H1 (cell line): Measurements from ENCODE around the gene CEP85L. TPM values are rescaled to one million over a fixed set of nuclear protein-coding genes. Genes with fewer than 3 reads are reported as not detected.

Experiments used
- CTCF ChIA-PET: fragments of 300-600 bp; sonication (Branson Sonifier 250); formaldehyde crosslinking; loops from one replicate; lab custom pipeline; 2021; ENCODE audit not compliant: partially characterized antibody; lab: Charles Lee
- POLR2A ChIA-PET: fragments of 300-600 bp; sonication (Branson Sonifier 250); formaldehyde crosslinking; loops from one replicate; lab custom pipeline; 2021; ENCODE audit warnings: inconsistent platforms; ENCODE audit not compliant: partially characterized antibody; lab: Charles Lee
- DNase-seq, 2 experiments: peaks; one replicate each; pipeline versions ENCODE4 v3.0.0 to v3.0.0-alpha.2; 2010 to 2022; ENCODE audit warnings: low spot score in 2 of 2, low read depth in 1 of 2, mixed read lengths in 1 of 2
- FAIRE-seq: peaks from 2 replicates; lab custom pipeline; 2011; peaks lifted over from hg19 to GRCh38; lab: Jason Lieb, UNC
- H2AFZ ChIP-seq: 2 replicates; pipeline ENCODE4 v1.8.1; 2012; ENCODE audit warnings: low read length, inconsistent platforms
- H2AK5ac ChIP-seq: 2 replicates; pipeline ENCODE4 v1.6.1; 2013; ENCODE audit warnings: low read depth, low read length
- H2BK120ac ChIP-seq: replicated peaks from 2 replicates; pipeline ENCODE3; 2013; ENCODE audit warnings: low read depth, low read length, inconsistent platforms
- H2BK12ac ChIP-seq: 2 replicates; pipeline ENCODE4 v1.6.1; 2013; ENCODE audit warnings: low read depth, low read length
- H2BK15ac ChIP-seq: 2 replicates; pipeline ENCODE4 v1.6.1; 2013; ENCODE audit warnings: low read length
- H2BK20ac ChIP-seq: 2 replicates; pipeline ENCODE4 v1.6.1; 2013; ENCODE audit warnings: low read length
- H2BK5ac ChIP-seq: 2 replicates; pipeline ENCODE4 v1.6.1; 2013; ENCODE audit warnings: low read depth, low read length
- H3K14ac ChIP-seq: 2 replicates; pipeline ENCODE4 v1.6.1; 2013; ENCODE audit warnings: inconsistent platforms; ENCODE audit not compliant: insufficient read length
- H3K18ac ChIP-seq: 2 replicates; pipeline ENCODE4 v1.6.1; 2013; ENCODE audit warnings: low read length; ENCODE audit errors: extremely low read depth
- H3K23ac ChIP-seq: 2 replicates; pipeline ENCODE4 v1.6.1; 2013; ENCODE audit warnings: inconsistent platforms; ENCODE audit not compliant: insufficient read length
- H3K23me2 ChIP-seq: 2 replicates; pipeline ENCODE4 v1.6.1; 2013; ENCODE audit warnings: low read depth, low read length
- H3K27ac ChIP-seq: 2 replicates; pipeline ENCODE4 v1.6.1; 2011; ENCODE audit warnings: low read depth, low read length, inconsistent platforms
- H3K27me3 ChIP-seq, 4 experiments: replicated peaks in 1 of 4; 1 replicate in 1 of 4; 2 replicates in 3 of 4; pipeline versions ENCODE4 v1.6.1 to v1.8.1; 2011 to 2013; ENCODE audit warnings: low read length in 3 of 4, mild to moderate bottlenecking in 3 of 4, inconsistent platforms in 2 of 4, mixed read lengths in 2 of 4, moderate library complexity in 1 of 4; ENCODE audit not compliant: control insufficient read depth in 3 of 4, insufficient read depth in 3 of 4; ENCODE audit errors: extremely low read depth in 1 of 4
- H3K36me3 ChIP-seq, 4 experiments: 2 replicates each; pipeline versions ENCODE4 v1.6.1 to v1.8.1; 2011 to 2013; ENCODE audit warnings: mild to moderate bottlenecking in 4 of 4, low read length in 3 of 4, moderate library complexity in 2 of 4, control low read depth in 1 of 4, inconsistent platforms in 1 of 4; ENCODE audit not compliant: insufficient read depth in 4 of 4, control insufficient read depth in 2 of 4
- H3K4ac ChIP-seq: replicated peaks from 2 replicates; pipeline ENCODE3; 2013; ENCODE audit warnings: low read length, low read depth, mixed read lengths, inconsistent platforms; ENCODE audit not compliant: insufficient read length
- H3K4me1 ChIP-seq, 4 experiments: replicated peaks in 1 of 4; 1 replicate in 1 of 4; 2 replicates in 3 of 4; pipeline versions ENCODE4 v1.6.1 to v1.8.1; 2011 to 2013; ENCODE audit warnings: low read length in 3 of 4, inconsistent platforms in 2 of 4, mixed read lengths in 1 of 4; ENCODE audit not compliant: insufficient read depth in 4 of 4, control insufficient read depth in 3 of 4
- H3K4me2 ChIP-seq, 2 experiments: 2 replicates each; pipeline versions ENCODE4 v1.6.1 to v1.8.1; 2011 to 2013; ENCODE audit warnings: low read depth in 2 of 2, low read length in 2 of 2, control low read depth in 1 of 2, inconsistent platforms in 1 of 2, mild to moderate bottlenecking in 1 of 2; ENCODE audit not compliant: insufficient read depth in 1 of 2
- H3K4me3 ChIP-seq, 4 experiments: fragments of 200-600, 300-600 bp in 1 of 4; sonication (generic), shearing (Covaris generic), sonication (Bioruptor Twin) in 1 of 4; 2 replicates each; pipeline versions ENCODE4 v1.5.1 to v1.8.1; 2011 to 2016; ENCODE audit warnings: low read length in 4 of 4, low read depth in 3 of 4, control low read depth in 2 of 4, inconsistent platforms in 2 of 4, mild to moderate bottlenecking in 2 of 4, mixed read lengths in 1 of 4, moderate library complexity in 1 of 4; ENCODE audit not compliant: insufficient read depth in 2 of 4; ENCODE audit errors: extremely low read depth in 1 of 4
- H3K56ac ChIP-seq: replicated peaks from 2 replicates; pipeline ENCODE3; 2013; ENCODE audit warnings: low read depth, mild to moderate bottlenecking, mixed read lengths, low read length, inconsistent platforms; ENCODE audit not compliant: insufficient read length
- H3K79me1 ChIP-seq: 2 replicates; pipeline ENCODE4 v1.6.1; 2013; ENCODE audit warnings: low read depth, low read length, control low read depth
- H3K79me2 ChIP-seq, 2 experiments: 2 replicates each; pipeline versions ENCODE4 v1.6.1 to v1.8.1; 2012 to 2013; ENCODE audit warnings: low read length in 2 of 2, mild to moderate bottlenecking in 2 of 2, inconsistent platforms in 1 of 2; ENCODE audit not compliant: insufficient read depth in 2 of 2, control insufficient read depth in 1 of 2
- H3K9ac ChIP-seq, 4 experiments: replicated peaks in 1 of 4; 1 replicate in 1 of 4; 2 replicates in 3 of 4; pipeline versions ENCODE4 v1.6.1 to v1.8.1; 2011 to 2013; ENCODE audit warnings: low read depth in 3 of 4, low read length in 3 of 4, control low read depth in 2 of 4, mild to moderate bottlenecking in 2 of 4, moderate library complexity in 2 of 4, inconsistent platforms in 1 of 4; ENCODE audit errors: extremely low read depth in 1 of 4
- H3K9me3 ChIP-seq, 2 experiments: 2 replicates each; pipeline versions ENCODE4 v1.6.1 to v1.8.1; 2012 to 2013; ENCODE audit warnings: mild to moderate bottlenecking in 2 of 2, moderate library complexity in 2 of 2, control low read depth in 1 of 2, inconsistent platforms in 1 of 2, low read depth in 1 of 2, low read length in 1 of 2, mixed read lengths in 1 of 2; ENCODE audit not compliant: insufficient read depth in 2 of 2
- H4K20me1 ChIP-seq, 2 experiments: replicated peaks in 1 of 2; 2 replicates each; pipeline versions ENCODE3 to v1.8.1; 2011 to 2013; ENCODE audit warnings: inconsistent platforms in 2 of 2, low read length in 2 of 2, mild to moderate bottlenecking in 1 of 2; ENCODE audit not compliant: insufficient read depth in 2 of 2, control insufficient read depth in 1 of 2
- H4K5ac ChIP-seq: 2 replicates; pipeline ENCODE4 v1.6.1; 2013; ENCODE audit warnings: low read length, low read depth, mixed read lengths, inconsistent platforms; ENCODE audit not compliant: insufficient read length
- H4K8ac ChIP-seq: 2 replicates; pipeline ENCODE4 v1.8.0; 2013; ENCODE audit warnings: mild to moderate bottlenecking, moderate library complexity, low read length, inconsistent platforms; ENCODE audit not compliant: insufficient read depth; ENCODE audit errors: extremely low read depth
- H4K91ac ChIP-seq: replicated peaks from 2 replicates; pipeline ENCODE3; 2013; ENCODE audit warnings: low read length, mixed read lengths, inconsistent platforms; ENCODE audit not compliant: insufficient read length
- ATF2 ChIP-seq: IDR thresholded peaks from 2 replicates; pipeline ENCODE4 v1.6.1; 2012; ENCODE audit warnings: low read length, inconsistent platforms
- EP300 ChIP-seq, 2 experiments: IDR thresholded peaks; 1 replicate in 1 of 2; 2 replicates in 1 of 2; pipeline ENCODE4 v1.6.1; 2011 to 2012; ENCODE audit warnings: low read depth in 2 of 2, low read length in 2 of 2, mild to moderate bottlenecking in 2 of 2, borderline replicate concordance in 1 of 2, inconsistent platforms in 1 of 2, moderate library complexity in 1 of 2
- GABPA ChIP-seq: IDR thresholded peaks from 2 replicates; pipeline ENCODE4 v1.6.1; 2011; ENCODE audit warnings: mild to moderate bottlenecking, low read length, moderate library complexity, borderline replicate concordance; ENCODE audit not compliant: insufficient read depth
- HDAC2 ChIP-seq, 2 experiments: fragments of 300-600 bp in 1 of 2; sonication (generic) in 1 of 2; IDR thresholded peaks; 2 replicates each; pipeline ENCODE4 v1.6.1; 2011 to 2012; ENCODE audit warnings: low read depth in 2 of 2, low read length in 2 of 2, mild to moderate bottlenecking in 2 of 2, moderate library complexity in 2 of 2, borderline replicate concordance in 1 of 2, inconsistent platforms in 1 of 2
- JUND ChIP-seq: IDR thresholded peaks from 2 replicates; pipeline ENCODE4 v1.6.1; 2011; ENCODE audit warnings: mild to moderate bottlenecking, improper control_type of control experiment, low read length
- POLR2A ChIP-seq, 2 experiments: IDR thresholded peaks; 1 replicate in 1 of 2; 2 replicates in 1 of 2; pipeline ENCODE4 v1.6.1; 2011; ENCODE audit warnings: low read depth in 2 of 2, low read length in 2 of 2, mild to moderate bottlenecking in 2 of 2; ENCODE audit errors: control extremely low read depth in 1 of 2
- RAD21 ChIP-seq, 2 experiments: IDR thresholded peaks in 1 of 2; conservative IDR thresholded peaks in 1 of 2; 2 replicates each; pipeline ENCODE4 v1.6.1; 2011; ENCODE audit warnings: low read depth in 2 of 2, low read length in 2 of 2, improper control_type of control experiment in 1 of 2, inconsistent platforms in 1 of 2, mild to moderate bottlenecking in 1 of 2, moderate library complexity in 1 of 2
- SIRT6 ChIP-seq: IDR thresholded peaks from one replicate; pipeline ENCODE4 v1.7.1; 2012; ENCODE audit warnings: low read length, inconsistent platforms
- WGBS, 2 experiments: shearing (Covaris generic) in 1 of 2; methylation state at CpG; one replicate each; pipeline versions ENCODE4 v1.1.6 to v1.1.7; 2013 to 2015; ENCODE audit warnings: low lambda C conversion rate in 2 of 2, mixed read lengths in 2 of 2, inconsistent platforms in 1 of 2, low coverage in 1 of 2, missing lambda C conversion rate in 1 of 2; ENCODE audit not compliant: insufficient replicate concordance in 2 of 2, insufficient coverage in 1 of 2, insufficient read length in 1 of 2; ENCODE audit errors: extremely low coverage in 1 of 2, missing lambda C conversion rate in 1 of 2; 5-methylcytosine and 5-hydroxymethylcytosine counted together
- polyA plus RNA-seq, 7 experiments: library from polyadenylated mRNA; depleted of rRNA in 3 of 7; stranded (reverse) in 5 of 7; unstranded in 2 of 7; fragments of >200 nt in 5 of 7; fragments of 200-250 nt in 2 of 7; gene quantifications; 1 replicate in 5 of 7; 2 replicates in 1 of 7; 4 replicates in 1 of 7; pipeline versions ENCODE4 v1.2.1 to v1.2.3, GENCODE V29; 2011 to 2013; ENCODE audit warnings: missing spikeins in 2 of 7, mixed read lengths in 2 of 7
- total RNA-seq: library from RNA; stranded (reverse); fragmentation: NEBNext Ultra II Directional; extraction: Animal tissue kit (Norgen Biotek cat#: 25700); gene quantifications from 2 replicates; pipeline ENCODE4 v1.2.1, GENCODE V29; 2021

The CEP85L gene
- total and polyA plus RNA-seq, 2 of the 8 experiments (the other 6 are each of a cell fraction or from before 2014, with no cell fraction given) = 3.2 to 27.6 TPM

GRCh38 chr6:118675225-118675624 is 23.8 kb upstream of the CEP85L start:
- Histone ChIP-seq H4K5ac (no peak overlapping the region), H4K91ac (no peak overlapping the region), H2AFZ (no peak overlapping the region)
- no peak for TF ChIP-seq ATF2
- TF ChIP-seq GABPA = no peak
- TF ChIP-seq EP300 (IDR thresholded peaks at IDR 0.05; ENCODE audit: borderline replicate concordance in 1 of 2, low read depth in 2 of 2, low read length in 2 of 2) = no peak
- TF ChIP-seq SIRT6 = no peak
- no peak for TF ChIP-seq HDAC2 (IDR thresholded peaks at IDR 0.05; ENCODE audit: borderline replicate concordance in 1 of 2, low read depth in 2 of 2, low read length in 2 of 2)
- no peak for TF ChIP-seq JUND
- TF ChIP-seq POLR2A (IDR thresholded peaks at IDR 0.05; ENCODE audit: control extremely low read depth in 1 of 2, low read depth in 2 of 2, low read length in 2 of 2) = no peak
- TF ChIP-seq RAD21 (IDR thresholded peaks at IDR 0.05 in 1 of 2, conservative IDR thresholded peaks at IDR 0.05 in 1 of 2; ENCODE audit: low read depth in 2 of 2, low read length in 2 of 2) = no peak
- TF ChIP-seq, all 59 proteins: peak for 0
- H3K14ac ChIP-seq = no peak overlapping the region
- POLR2A ChIA-PET = no interaction called here
- no peak overlapping the region for H3K4ac ChIP-seq
- DNase-seq = no peak
- no peaks in the 10 kb centered on the region for H3K27me3 ChIP-seq
- H2BK120ac ChIP-seq = no peak overlapping the region
- no peak overlapping the region for H3K27ac ChIP-seq
- H4K20me1 ChIP-seq = no peaks in the 10 kb centered on the region
- no peak overlapping the region for H2BK12ac ChIP-seq
- no peak overlapping the region for H2BK15ac ChIP-seq
- H3K23ac ChIP-seq = no peak overlapping the region
- H3K9me3 ChIP-seq = no peaks in the 10 kb centered on the region
- peaks cover 2% of the 10 kb centered on the region; the same call in 1 of the 2 replicates for H3K23me2 ChIP-seq
- FAIRE-seq = no peak
- H4K8ac ChIP-seq = no peak overlapping the region
- no peak overlapping the region for H3K18ac ChIP-seq
- H3K4me1 ChIP-seq = no peaks in the 10 kb centered on the region
- H3K79me2 ChIP-seq = no peaks in the 10 kb centered on the region
- no peak overlapping the region for H2BK5ac ChIP-seq
- CTCF ChIA-PET = no interaction called here
- whole genome bisulfite sequencing, 2 experiments = 79% methylated on average over 1 of the region's 1 CpG; no CpG with 5 or more reads in 1 of the 2 experiments
- H3K9ac ChIP-seq = no peak overlapping the region
- no peak overlapping the region for H2BK20ac ChIP-seq
- no peak overlapping the region for H3K4me3 ChIP-seq
- no peaks in the 10 kb centered on the region for H3K36me3 ChIP-seq
- H3K4me2 ChIP-seq = no peak overlapping the region
- no peak overlapping the region for H3K56ac ChIP-seq
- no peaks in the 10 kb centered on the region for H3K79me1 ChIP-seq
- no peak overlapping the region for H2AK5ac ChIP-seq
